Fibroblast of mammary gland (primary cell): Measurements from ENCODE around the gene VAV1.

Experiments used
- DNase-seq: peaks from one replicate; pipeline ENCODE4 v3.0.0-alpha.2; 2010; ENCODE audit warnings: low read depth
- H3K4me3 ChIP-seq: 2 replicates; pipeline ENCODE4 v1.5.1; 2011; ENCODE audit warnings: low read depth, mild to moderate bottlenecking, low read length, moderate library complexity; ENCODE audit not compliant: control insufficient read depth
- TF ChIP-seq, protein P1 (sequence below): conservative IDR thresholded peaks from 2 replicates; pipeline ENCODE4 v1.5.1; 2011; ENCODE audit warnings: low read depth, low read length, inconsistent platforms; ENCODE audit not compliant: control insufficient read depth, insufficient read depth

Gene VAV1

DNA sequence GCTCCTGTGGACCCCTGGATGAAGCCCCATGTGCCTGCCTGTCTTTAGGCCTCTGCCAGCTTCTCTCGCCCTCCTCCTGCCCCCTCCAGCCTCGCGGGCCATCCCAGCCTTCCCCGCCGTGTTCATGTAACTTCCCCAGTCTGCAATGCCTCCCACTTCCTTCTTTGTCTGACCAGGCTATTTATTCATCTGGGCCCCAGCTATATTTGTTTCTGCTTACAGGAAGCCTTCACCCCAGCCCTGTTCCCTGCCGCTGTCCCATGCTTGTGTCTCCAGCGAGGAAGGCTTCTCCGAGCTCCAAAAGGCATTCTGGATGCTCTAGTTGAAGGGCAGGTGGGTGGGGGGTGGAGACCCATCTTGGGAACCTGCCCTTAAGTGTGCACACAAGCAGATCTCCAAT, 44.2 kb upstream of the VAV1 start:
- no peak overlapping the region for H3K4me3 ChIP-seq
- TF ChIP-seq, protein P1, sequence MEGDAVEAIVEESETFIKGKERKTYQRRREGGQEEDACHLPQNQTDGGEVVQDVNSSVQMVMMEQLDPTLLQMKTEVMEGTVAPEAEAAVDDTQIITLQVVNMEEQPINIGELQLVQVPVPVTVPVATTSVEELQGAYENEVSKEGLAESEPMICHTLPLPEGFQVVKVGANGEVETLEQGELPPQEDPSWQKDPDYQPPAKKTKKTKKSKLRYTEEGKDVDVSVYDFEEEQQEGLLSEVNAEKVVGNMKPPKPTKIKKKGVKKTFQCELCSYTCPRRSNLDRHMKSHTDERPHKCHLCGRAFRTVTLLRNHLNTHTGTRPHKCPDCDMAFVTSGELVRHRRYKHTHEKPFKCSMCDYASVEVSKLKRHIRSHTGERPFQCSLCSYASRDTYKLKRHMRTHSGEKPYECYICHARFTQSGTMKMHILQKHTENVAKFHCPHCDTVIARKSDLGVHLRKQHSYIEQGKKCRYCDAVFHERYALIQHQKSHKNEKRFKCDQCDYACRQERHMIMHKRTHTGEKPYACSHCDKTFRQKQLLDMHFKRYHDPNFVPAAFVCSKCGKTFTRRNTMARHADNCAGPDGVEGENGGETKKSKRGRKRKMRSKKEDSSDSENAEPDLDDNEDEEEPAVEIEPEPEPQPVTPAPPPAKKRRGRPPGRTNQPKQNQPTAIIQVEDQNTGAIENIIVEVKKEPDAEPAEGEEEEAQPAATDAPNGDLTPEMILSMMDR: no peak

DNA sequence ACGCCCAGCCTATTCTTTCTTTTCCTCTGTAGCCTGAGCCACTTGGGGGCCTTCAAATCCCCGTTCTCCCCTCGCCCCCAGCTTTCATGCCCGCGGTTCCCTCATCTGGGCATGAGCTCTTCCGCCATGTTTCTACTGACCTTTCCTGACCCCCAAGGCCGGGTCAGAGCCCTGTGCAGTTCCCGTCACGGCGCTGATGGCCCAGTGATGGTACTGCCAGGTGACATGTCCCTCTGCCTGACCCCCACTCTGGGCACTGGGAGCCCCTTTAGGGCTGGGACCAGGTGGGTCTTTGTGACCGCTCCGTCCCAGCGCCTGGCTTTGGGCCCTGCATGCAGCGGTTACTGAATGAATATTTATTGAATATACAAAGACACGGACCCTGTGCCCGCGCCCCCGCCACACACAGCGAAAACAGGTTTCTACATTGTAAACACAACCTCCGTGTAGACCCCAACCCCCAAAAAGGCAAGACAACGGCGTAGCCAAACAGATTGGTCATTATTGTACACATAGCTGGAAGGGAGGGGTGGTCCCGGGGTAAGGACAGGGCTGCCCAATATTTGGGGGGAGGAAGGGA, 42.8 kb upstream of the VAV1 start:
- no peak for DNase-seq
- TF ChIP-seq, protein P1: no peak
- no peak overlapping the region for H3K4me3 ChIP-seq

More for the DNA sequence above, 44.2 kb upstream of the VAV1 start:
- DNase-seq: no peak

DNA sequence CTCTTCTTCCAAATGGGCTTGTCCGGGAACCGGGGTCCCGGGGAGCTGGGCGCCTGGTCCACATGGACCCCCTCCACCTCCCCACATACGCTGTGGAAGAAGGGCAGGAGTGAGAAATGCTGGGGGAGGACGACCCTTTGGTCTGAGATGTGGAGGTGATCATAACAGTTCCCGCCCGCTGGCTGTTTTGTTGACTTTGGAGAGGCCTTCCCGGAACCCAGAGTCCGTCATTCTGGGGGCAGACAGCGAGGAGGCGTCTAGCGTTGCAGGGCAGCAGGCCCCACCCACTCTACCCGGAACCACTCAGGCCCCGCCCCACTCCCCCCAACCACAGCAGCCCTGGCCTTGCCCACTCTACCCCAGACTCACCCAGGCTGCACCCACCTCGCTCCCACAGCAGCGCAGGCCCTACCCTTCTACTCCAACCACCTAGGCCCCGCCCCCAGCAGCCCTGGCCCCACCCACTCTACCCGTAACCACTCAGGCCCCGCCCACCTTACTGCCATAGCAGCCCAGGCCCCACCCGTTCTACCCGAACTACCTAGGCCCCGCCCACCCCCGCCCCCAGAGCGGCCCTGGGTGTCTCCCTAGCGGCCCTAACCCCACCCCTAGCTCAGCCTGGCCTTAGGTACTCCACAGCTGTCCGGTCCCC, 42.2 kb upstream of the VAV1 start:
- no peak overlapping the region for H3K4me3 ChIP-seq
- TF ChIP-seq, protein P1: no peak
- peak; percentile 12 for DNase-seq

DNA sequence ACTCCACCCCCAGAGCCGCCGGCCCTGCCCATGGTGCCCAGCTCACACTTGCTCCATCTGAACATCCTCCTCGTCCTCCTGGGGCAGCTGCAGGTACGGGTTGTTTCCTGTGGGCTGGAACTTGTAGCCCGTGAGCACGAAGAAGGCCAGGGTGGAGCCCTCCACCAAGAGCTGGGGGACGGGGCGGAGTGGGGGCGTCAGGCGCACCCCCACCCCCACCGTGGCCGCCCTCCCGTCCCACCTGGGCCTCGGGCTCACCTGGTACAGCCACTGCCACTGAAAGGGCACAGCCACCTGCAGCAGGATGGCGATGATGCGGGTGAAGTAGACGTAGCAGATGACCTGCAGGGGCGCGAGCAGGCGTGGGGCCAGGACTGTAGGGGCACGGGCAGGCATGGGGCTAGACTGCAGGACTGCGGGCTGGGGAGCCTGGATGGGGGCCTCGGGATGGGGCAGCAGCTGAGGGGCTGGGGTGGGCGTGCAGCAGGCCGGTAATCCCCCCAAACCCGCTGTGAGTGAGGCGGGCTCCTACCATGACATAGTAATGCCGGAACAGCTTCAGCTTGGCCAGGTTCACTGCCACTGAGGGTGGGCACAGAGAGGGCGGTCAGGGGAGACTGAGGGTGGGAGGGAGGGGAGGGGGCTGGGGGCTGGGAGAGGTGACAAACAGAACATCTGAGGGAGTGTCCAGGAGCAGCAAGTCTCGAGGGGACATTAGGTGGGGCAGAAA, 41.4 kb upstream of the VAV1 start:
- H3K4me3 ChIP-seq: no peak overlapping the region

DNA sequence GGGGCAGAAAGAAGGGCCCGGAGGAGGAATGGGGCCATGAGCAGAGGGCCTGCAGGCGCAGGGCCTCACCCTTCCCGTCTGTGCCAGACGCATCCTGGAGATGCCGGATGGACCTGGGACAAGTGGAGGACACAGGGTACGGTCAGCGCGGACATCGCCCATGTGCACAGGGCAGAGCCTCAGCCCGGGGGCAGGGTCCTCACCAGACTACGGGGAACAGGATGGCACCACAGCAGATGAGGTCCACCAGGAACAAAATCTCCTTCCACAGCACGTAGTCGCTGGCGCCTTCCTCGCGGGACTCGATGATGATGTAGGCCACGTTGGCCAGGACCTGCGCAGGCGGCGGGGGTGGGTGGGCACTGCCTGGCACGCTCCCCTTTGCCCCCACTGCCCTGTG, 40.7 kb upstream of the VAV1 start:
- DNase-seq: no peak
- H3K4me3 ChIP-seq: no peak overlapping the region
- TF ChIP-seq, protein P1: no peak

More for the DNA sequence above, 41.4 kb upstream of the VAV1 start:
- TF ChIP-seq, protein P1: no peak
- no peak for DNase-seq

DNA sequence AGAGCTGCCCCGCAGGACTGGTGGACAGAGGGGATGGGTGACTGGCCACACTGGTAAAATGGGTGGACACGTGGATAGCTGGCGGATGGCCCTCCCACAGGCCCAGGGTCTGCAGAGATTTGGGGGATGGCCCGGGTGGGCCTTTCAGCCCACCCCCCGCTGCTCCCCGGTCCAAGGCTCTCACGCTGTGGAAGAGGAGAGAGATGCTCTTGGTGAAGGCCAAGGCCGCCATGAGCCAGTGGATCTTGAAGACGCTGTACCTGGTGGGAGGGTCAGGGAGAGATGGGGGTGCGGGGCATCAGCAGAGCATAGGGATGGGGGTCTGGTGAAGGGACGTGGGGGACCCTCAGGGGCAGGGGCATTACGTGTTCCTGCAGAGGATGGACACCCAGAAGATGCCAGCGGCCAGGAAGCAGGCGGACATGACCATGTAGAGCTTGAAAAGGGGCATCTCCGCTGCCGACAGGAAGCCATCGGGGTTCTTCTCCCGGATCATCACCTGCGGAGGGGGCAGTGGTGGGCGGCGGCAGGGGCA, 39.6 kb upstream of the VAV1 start:
- H3K4me3 ChIP-seq: no peak overlapping the region
- TF ChIP-seq, protein P1: no peak
- no peak for DNase-seq
